H9 (cell line): ENCODE measurements around the gene SLC44A1. TPM values are rescaled to one million over a fixed set of nuclear protein-coding genes. Genes with fewer than 3 reads are reported as not detected.

ENCODE experiments used
- DNase-seq: peaks from one replicate; pipeline ENCODE4 v3.0.0-alpha.2; 2017
- H2AFZ ChIP-seq: one replicate; pipeline ENCODE4 v1.6.1; 2013; ENCODE audit warnings: mild to moderate bottlenecking, low read length, control low read depth, moderate library complexity
- H2AK5ac ChIP-seq: 2 replicates; pipeline ENCODE4 v1.6.1; 2013; ENCODE audit warnings: low read length, control low read depth, mixed read lengths; ENCODE audit not compliant: insufficient read length
- H2BK120ac ChIP-seq: one replicate; pipeline ENCODE4 v1.6.1; 2013; ENCODE audit warnings: low read depth, mild to moderate bottlenecking, low read length, control low read depth, inconsistent platforms; ENCODE audit not compliant: poor library complexity, severe bottlenecking
- H2BK12ac ChIP-seq: 2 replicates; pipeline ENCODE4 v1.6.1; 2013; ENCODE audit warnings: low read length, control low read depth, mixed read lengths, low read depth; ENCODE audit not compliant: insufficient read length
- H2BK15ac ChIP-seq: 2 replicates; pipeline ENCODE4 v1.6.1; 2013; ENCODE audit warnings: low read depth, low read length, control low read depth
- H2BK20ac ChIP-seq: one replicate; pipeline ENCODE4 v1.6.1; 2013; ENCODE audit warnings: low read depth, mild to moderate bottlenecking, low read length, control low read depth, inconsistent platforms; ENCODE audit not compliant: poor library complexity, severe bottlenecking
- H2BK5ac ChIP-seq: 2 replicates; pipeline ENCODE4 v1.6.1; 2013; ENCODE audit warnings: low read length, control low read depth, mixed read lengths; ENCODE audit not compliant: insufficient read length
- H3K14ac ChIP-seq: 2 replicates; pipeline ENCODE4 v1.6.1; 2013; ENCODE audit warnings: low read length, control low read depth; ENCODE audit not compliant: insufficient read depth
- H3K18ac ChIP-seq: 2 replicates; pipeline ENCODE4 v1.6.1; 2013; ENCODE audit warnings: low read depth, mild to moderate bottlenecking, mixed read lengths, low read length, control low read depth; ENCODE audit not compliant: insufficient read length
- H3K23ac ChIP-seq: 2 replicates; pipeline ENCODE4 v1.6.1; 2013; ENCODE audit warnings: low read length, control low read depth, mixed read lengths, low read depth; ENCODE audit not compliant: insufficient read length
- H3K23me2 ChIP-seq: 2 replicates; pipeline ENCODE4 v1.6.1; 2013; ENCODE audit warnings: low read depth, mild to moderate bottlenecking, mixed read lengths, low read length, control low read depth; ENCODE audit not compliant: insufficient read length, poor library complexity, severe bottlenecking
- H3K27ac ChIP-seq: 2 replicates; pipeline ENCODE4 v1.5.1; 2013; ENCODE audit warnings: low read length, control low read depth, mixed read lengths, low read depth; ENCODE audit not compliant: insufficient read length
- H3K27me3 ChIP-seq: 2 replicates; pipeline ENCODE4 v1.6.1; 2013; ENCODE audit warnings: low read length, control low read depth, inconsistent platforms; ENCODE audit not compliant: insufficient read depth
- H3K4ac ChIP-seq: 2 replicates; pipeline ENCODE4 v1.6.1; 2013; ENCODE audit warnings: low read depth, mild to moderate bottlenecking, control low read depth, inconsistent platforms, low read length, moderate library complexity
- H3K4me1 ChIP-seq: 2 replicates; pipeline ENCODE4 v1.6.1; 2013; ENCODE audit warnings: low read length, control low read depth, inconsistent platforms; ENCODE audit not compliant: insufficient read depth
- H3K4me2 ChIP-seq: 2 replicates; pipeline ENCODE4 v1.6.1; 2013; ENCODE audit warnings: low read length, control low read depth, mixed read lengths; ENCODE audit not compliant: insufficient read length, insufficient read depth
- H3K56ac ChIP-seq: 2 replicates; pipeline ENCODE4 v1.6.1; 2013; ENCODE audit warnings: low read depth, mild to moderate bottlenecking, mixed read lengths, low read length, control low read depth; ENCODE audit not compliant: insufficient read length
- H3K79me1 ChIP-seq: 2 replicates; pipeline ENCODE4 v1.6.1; 2013; ENCODE audit warnings: low read depth, mild to moderate bottlenecking, moderate library complexity, low read length, control low read depth, inconsistent platforms; ENCODE audit not compliant: insufficient read depth, poor library complexity, severe bottlenecking
- H3K79me2 ChIP-seq: 2 replicates; pipeline ENCODE4 v1.6.1; 2013; ENCODE audit warnings: low read length, control low read depth, inconsistent platforms; ENCODE audit not compliant: insufficient read depth
- H3K9ac ChIP-seq: 2 replicates; pipeline ENCODE4 v1.6.1; 2013; ENCODE audit warnings: low read length, control low read depth, mixed read lengths; ENCODE audit not compliant: insufficient read length; ENCODE audit errors: extremely low read depth
- H3K9me3 ChIP-seq: one replicate; pipeline ENCODE4 v1.6.1; 2013; ENCODE audit warnings: low read depth, low read length, inconsistent platforms; ENCODE audit not compliant: control insufficient read depth
- H3T11ph ChIP-seq: one replicate; pipeline ENCODE4 v1.6.1; 2013; ENCODE audit warnings: mild to moderate bottlenecking, low read length, control low read depth, inconsistent platforms
- H4K20me1 ChIP-seq: one replicate; pipeline ENCODE4 v1.6.1; 2013; ENCODE audit not compliant: control insufficient read depth, insufficient read length, insufficient read depth
- H4K5ac ChIP-seq: 2 replicates; pipeline ENCODE4 v1.6.1; 2013; ENCODE audit warnings: low read depth, mild to moderate bottlenecking, mixed read lengths, low read length, control low read depth; ENCODE audit not compliant: insufficient read length
- H4K8ac ChIP-seq: replicated peaks from 2 replicates; pipeline ENCODE4 v1.6.1; 2013; ENCODE audit warnings: low read length, control low read depth, mixed read lengths, low read depth; ENCODE audit not compliant: insufficient read length
- H4K91ac ChIP-seq: 2 replicates; pipeline ENCODE4 v1.6.1; 2013; ENCODE audit warnings: low read depth, mild to moderate bottlenecking, moderate library complexity, mixed read lengths, low read length, control low read depth; ENCODE audit not compliant: insufficient read length
- H3K27ac Mint-ChIP-seq, 3 experiments: 2 replicates in 2 of 3; 3 replicates in 1 of 3; pipeline ENCODE4 v1.8.0; 2020 to 2021; ENCODE audit warnings: mixed read lengths in 3 of 3, mild to moderate bottlenecking in 1 of 3, moderate library complexity in 1 of 3
- H3K27me3 Mint-ChIP-seq: 2 replicates; pipeline ENCODE4 v1.8.0; 2021; ENCODE audit warnings: low read depth, mild to moderate bottlenecking, moderate library complexity, mixed read lengths
- H3K36me3 Mint-ChIP-seq, 3 experiments: 2 replicates in 2 of 3; 3 replicates in 1 of 3; pipeline ENCODE4 v1.8.0; 2020 to 2021; ENCODE audit warnings: low read depth in 3 of 3, mixed read lengths in 3 of 3; ENCODE audit not compliant: insufficient read depth in 1 of 3
- H3K4me1 Mint-ChIP-seq, 2 experiments: 2 replicates each; pipeline ENCODE4 v1.8.0; 2020; ENCODE audit warnings: mixed read lengths in 2 of 2
- H3K4me3 Mint-ChIP-seq, 2 experiments: 2 replicates in 1 of 2; 3 replicates in 1 of 2; pipeline ENCODE4 v1.8.0; 2020 to 2021; ENCODE audit warnings: mild to moderate bottlenecking in 2 of 2, mixed read lengths in 2 of 2, moderate library complexity in 1 of 2
- H3K9me3 Mint-ChIP-seq, 2 experiments: 2 replicates in 1 of 2; 3 replicates in 1 of 2; pipeline ENCODE4 v1.8.0; 2020; ENCODE audit warnings: mild to moderate bottlenecking in 2 of 2, mixed read lengths in 2 of 2, moderate library complexity in 1 of 2
- WGBS: extraction: QIAGEN DNeasy Blood & Tissue Kit; methylation state at CpG from one replicate; pipeline ENCODE4 v1.1.7; 2013; ENCODE audit warnings: missing lambda C conversion rate, low lambda C conversion rate, mixed read lengths; ENCODE audit not compliant: insufficient read length; ENCODE audit errors: extremely low coverage; 5-methylcytosine and 5-hydroxymethylcytosine counted together
- total RNA-seq: library from RNA; stranded (reverse); gene quantifications from 2 replicates; pipeline ENCODE4 v1.2.1, GENCODE V29; 2021
- TF ChIP-seq, protein P1 (sequence below): fragments of 200-600 bp; sonication (generic); conservative IDR thresholded peaks from 3 replicates; pipeline ENCODE4 v1.8.0; 2021; ENCODE audit warnings: antibody characterized with exemption, mild to moderate bottlenecking

SLC44A1 gene
- total RNA-seq, 1 experiment from 2014 or later = 60.7 TPM

DNA sequence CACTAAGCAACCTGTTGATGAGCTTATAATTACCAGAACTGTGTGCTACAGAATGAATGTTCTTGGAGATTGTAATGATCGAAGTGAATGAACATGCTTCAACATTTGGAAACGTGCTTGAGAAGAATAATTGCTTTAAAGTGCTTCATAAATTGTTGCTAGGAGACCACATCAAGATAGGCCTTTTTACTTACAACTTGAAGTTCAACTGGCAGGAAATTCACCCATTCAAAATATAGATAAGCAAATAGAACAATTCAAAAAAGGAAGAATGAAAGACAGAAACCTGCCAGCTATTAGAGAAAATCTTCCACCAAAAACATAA is 38.0 kb upstream of the SLC44A1 start:
- H3K27me3 Mint-ChIP-seq = no peaks in the 10 kb centered on the region
- Histone ChIP-seq H3T11ph (no peak overlapping the region), H3K27ac (no peak overlapping the region), H2AFZ (no peak overlapping the region), H3K4me1 (no peaks in the 10 kb centered on the region), H2BK5ac (no peak overlapping the region), H4K5ac (no peak overlapping the region), H2BK12ac (no peak overlapping the region), H3K23ac (no peak overlapping the region), H4K91ac (no peak overlapping the region), H3K79me1 (no peaks in the 10 kb centered on the region), H3K9ac (no peak overlapping the region), H3K79me2 (no peaks in the 10 kb centered on the region), H2BK20ac (no peak overlapping the region), H2BK120ac (no peak overlapping the region), H2AK5ac (no peak overlapping the region), H2BK15ac (no peak overlapping the region), H3K23me2 (no peaks in the 10 kb centered on the region), H3K18ac (no peak overlapping the region), H3K56ac (no peak overlapping the region), H3K14ac (no peak overlapping the region), H3K27me3 (no peaks in the 10 kb centered on the region), H4K20me1 (no peaks in the 10 kb centered on the region), H3K4ac (no peak overlapping the region), H4K8ac (no peak overlapping the region), H3K9me3 (no peaks in the 10 kb centered on the region), H3K4me2 (no peak overlapping the region)
- no peak for DNase-seq
- no CpG with 5 or more reads among the region's 2 CpGs for WGBS
- TF ChIP-seq, protein P1, sequence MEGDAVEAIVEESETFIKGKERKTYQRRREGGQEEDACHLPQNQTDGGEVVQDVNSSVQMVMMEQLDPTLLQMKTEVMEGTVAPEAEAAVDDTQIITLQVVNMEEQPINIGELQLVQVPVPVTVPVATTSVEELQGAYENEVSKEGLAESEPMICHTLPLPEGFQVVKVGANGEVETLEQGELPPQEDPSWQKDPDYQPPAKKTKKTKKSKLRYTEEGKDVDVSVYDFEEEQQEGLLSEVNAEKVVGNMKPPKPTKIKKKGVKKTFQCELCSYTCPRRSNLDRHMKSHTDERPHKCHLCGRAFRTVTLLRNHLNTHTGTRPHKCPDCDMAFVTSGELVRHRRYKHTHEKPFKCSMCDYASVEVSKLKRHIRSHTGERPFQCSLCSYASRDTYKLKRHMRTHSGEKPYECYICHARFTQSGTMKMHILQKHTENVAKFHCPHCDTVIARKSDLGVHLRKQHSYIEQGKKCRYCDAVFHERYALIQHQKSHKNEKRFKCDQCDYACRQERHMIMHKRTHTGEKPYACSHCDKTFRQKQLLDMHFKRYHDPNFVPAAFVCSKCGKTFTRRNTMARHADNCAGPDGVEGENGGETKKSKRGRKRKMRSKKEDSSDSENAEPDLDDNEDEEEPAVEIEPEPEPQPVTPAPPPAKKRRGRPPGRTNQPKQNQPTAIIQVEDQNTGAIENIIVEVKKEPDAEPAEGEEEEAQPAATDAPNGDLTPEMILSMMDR = no peak
- H3K36me3 Mint-ChIP-seq = peaks cover 0 to 2% (median 0%) of the 10 kb centered on the region in 3 experiments; a peak in 1 of 7 replicates
- no peaks in the 10 kb centered on the region for H3K4me1 Mint-ChIP-seq
- no peaks in the 10 kb centered on the region for H3K9me3 Mint-ChIP-seq
- no peak overlapping the region for H3K4me3 Mint-ChIP-seq
- H3K27ac Mint-ChIP-seq = no peak overlapping the region
